Mesendoderm (in vitro differentiated cells): Measurements from ENCODE around the gene PHF20.
A peak's percentile ranks its signal among the peaks of the same experiment; 100 is the strongest.
"Not testable (repeated sequence)": the region's sequence is repeated elsewhere in the genome, so short reads cannot be mapped to it uniquely, and the experiment has no call there.

Source experiments
- DNase-seq: peaks from one replicate; pipeline ENCODE4 v3.0.0; 2013
- H2AK5ac ChIP-seq: 2 replicates; pipeline ENCODE4 v1.6.1; 2013; ENCODE audit warnings: low read length, inconsistent platforms
- H2BK120ac ChIP-seq: 2 replicates; pipeline ENCODE4 v1.6.1; 2013; ENCODE audit warnings: low read depth, mild to moderate bottlenecking, low read length, moderate library complexity, mixed read lengths
- H2BK15ac ChIP-seq: replicated peaks from 2 replicates; pipeline ENCODE4 v1.6.1; 2013; ENCODE audit warnings: low read depth, mild to moderate bottlenecking, moderate library complexity
- H2BK5ac ChIP-seq: 2 replicates; pipeline ENCODE4 v1.6.1; 2013; ENCODE audit warnings: low read length, inconsistent platforms
- H3K18ac ChIP-seq: 2 replicates; pipeline ENCODE4 v1.6.1; 2013; ENCODE audit warnings: mild to moderate bottlenecking, low read length, mixed read lengths
- H3K23ac ChIP-seq: one replicate; pipeline ENCODE4 v1.6.1; 2013; ENCODE audit warnings: low read length
- H3K27ac ChIP-seq: 2 replicates; pipeline ENCODE4 v1.5.1; 2013; ENCODE audit warnings: low read depth, mild to moderate bottlenecking, inconsistent platforms, low read length, moderate library complexity
- H3K27me3 ChIP-seq: 2 replicates; pipeline ENCODE4 v1.6.1; 2013; ENCODE audit warnings: low read length, control low read depth, mild to moderate bottlenecking, inconsistent platforms; ENCODE audit not compliant: insufficient read depth, poor library complexity
- H3K36me3 ChIP-seq: 2 replicates; pipeline ENCODE4 v1.6.1; 2013; ENCODE audit warnings: low read length, inconsistent platforms; ENCODE audit not compliant: control insufficient read depth, insufficient read depth
- H3K4ac ChIP-seq: one replicate; pipeline ENCODE4 v1.6.1; 2013; ENCODE audit warnings: low read depth, mild to moderate bottlenecking, low read length, moderate library complexity
- H3K4me1 ChIP-seq: 2 replicates; pipeline ENCODE4 v1.6.1; 2013; ENCODE audit warnings: low read depth, low read length, inconsistent platforms; ENCODE audit not compliant: control insufficient read depth
- H3K4me2 ChIP-seq: 2 replicates; pipeline ENCODE4 v1.6.1; 2013; ENCODE audit warnings: low read length
- H3K4me3 ChIP-seq: 2 replicates; pipeline ENCODE4 v1.5.1; 2013; ENCODE audit warnings: mild to moderate bottlenecking, low read length
- H3K56ac ChIP-seq: one replicate; pipeline ENCODE4 v1.6.1; 2013; ENCODE audit warnings: low read length
- H3K79me1 ChIP-seq: 2 replicates; pipeline ENCODE4 v1.6.1; 2013; ENCODE audit warnings: low read length, inconsistent platforms
- H3K79me2 ChIP-seq: 2 replicates; pipeline ENCODE4 v1.6.1; 2013; ENCODE audit warnings: mild to moderate bottlenecking, low read length; ENCODE audit not compliant: control insufficient read depth, insufficient read depth
- H3K9ac ChIP-seq: 2 replicates; pipeline ENCODE4 v1.6.1; 2013; ENCODE audit warnings: low read length, inconsistent platforms
- H4K5ac ChIP-seq: one replicate; pipeline ENCODE4 v1.6.1; 2013; ENCODE audit warnings: low read length
- H4K8ac ChIP-seq: one replicate; pipeline ENCODE4 v1.6.1; 2013; ENCODE audit warnings: low read depth, mild to moderate bottlenecking, control low read depth, low read length, moderate library complexity
- WGBS: extraction: QIAGEN DNeasy Blood & Tissue Kit; methylation state at CpG from one replicate; pipeline ENCODE4 v1.1.7; 2013; ENCODE audit warnings: low lambda C conversion rate, missing lambda C conversion rate; ENCODE audit not compliant: insufficient coverage; ENCODE audit errors: extremely low coverage; 5-methylcytosine and 5-hydroxymethylcytosine counted together

Gene PHF20

DNA sequence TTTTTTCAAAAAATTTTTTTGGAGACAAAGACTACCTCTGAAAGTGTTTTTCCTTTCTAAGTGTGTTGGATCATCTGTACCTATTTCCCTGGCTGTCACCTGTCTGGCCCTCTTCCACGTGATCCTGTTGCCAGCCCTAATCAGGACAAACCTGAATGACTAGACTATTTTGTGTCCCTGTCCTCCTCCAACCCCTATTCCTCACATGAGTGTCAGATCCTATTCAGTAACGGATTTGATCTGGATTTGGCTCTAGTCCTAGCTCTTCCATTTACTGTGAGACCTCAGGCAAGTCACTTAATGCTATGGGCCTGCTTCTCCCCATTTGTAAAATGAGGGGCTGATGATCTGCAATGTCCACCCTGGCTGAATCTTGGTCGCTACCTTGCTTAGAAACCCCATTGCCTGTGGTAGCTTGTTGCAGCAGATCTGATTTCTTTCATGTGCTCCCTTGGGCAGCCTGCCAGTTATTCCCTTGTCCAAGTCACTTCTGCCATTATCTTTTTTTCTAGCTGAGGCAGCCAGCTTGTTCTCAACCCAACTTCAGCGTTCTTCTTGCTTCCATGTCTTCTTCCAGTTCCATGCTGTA lies 4.8 kb downstream of the PHF20 start:
- Histone ChIP-seq H3K4me2 (no peak overlapping the region), H3K79me1 (peaks cover 17% of the 10 kb centered on the region), H3K56ac (no peak overlapping the region), H3K27me3 (no peaks in the 10 kb centered on the region), H3K9ac (no peak overlapping the region), H2AK5ac (no peak overlapping the region), H4K8ac (no peak overlapping the region), H3K4me3 (no peak overlapping the region), H3K79me2 (peaks cover 48% of the 10 kb centered on the region), H3K23ac (peak overlapping the region; percentile 61), H2BK120ac (no peak overlapping the region), H3K27ac (peak overlapping the region; percentile 11), H3K4ac (no peak overlapping the region), H3K18ac (no peak overlapping the region), H4K5ac (no peak overlapping the region), H2BK15ac (no peak overlapping the region), H2BK5ac (no peak overlapping the region), H3K36me3 (no peaks in the 10 kb centered on the region), H3K4me1 (peaks cover 3% of the 10 kb centered on the region)
- DNase-seq: no peak
- no CpG with 5 or more reads among the region's 4 CpGs for WGBS

DNA sequence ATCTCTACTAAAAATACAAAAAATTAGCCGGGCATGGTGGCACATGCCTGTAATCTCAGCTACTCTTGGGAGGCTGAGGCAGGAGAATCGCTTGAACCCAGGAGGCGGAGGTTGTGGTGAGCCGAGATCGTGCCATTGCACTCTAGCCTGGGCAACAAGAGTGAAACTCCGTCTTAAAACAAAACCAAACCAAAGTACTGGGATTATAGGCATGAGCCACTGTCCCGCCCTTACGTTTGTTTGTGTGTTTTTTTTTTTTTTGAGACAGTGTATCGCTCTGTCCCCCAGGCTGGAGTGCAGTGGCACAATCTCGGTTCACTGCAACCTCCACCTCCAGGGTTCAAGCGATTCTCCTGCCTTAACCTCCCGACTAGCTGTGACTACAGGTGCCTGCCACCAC lies 12.0 kb downstream of the PHF20 start:
- H3K4ac ChIP-seq, H3K79me2 ChIP-seq, H3K27ac ChIP-seq, H2BK120ac ChIP-seq, H3K79me1 ChIP-seq, DNase-seq, H3K36me3 ChIP-seq, H4K5ac ChIP-seq, H3K56ac ChIP-seq, H2AK5ac ChIP-seq, H2BK15ac ChIP-seq, H3K18ac ChIP-seq, H2BK5ac ChIP-seq, H3K23ac ChIP-seq, H3K4me1 ChIP-seq, H3K4me2 ChIP-seq, H3K27me3 ChIP-seq, H4K8ac ChIP-seq, H3K9ac ChIP-seq, H3K4me3 ChIP-seq: not testable (repeated sequence)
- WGBS: no CpG with 5 or more reads among the region's 12 CpGs

DNA sequence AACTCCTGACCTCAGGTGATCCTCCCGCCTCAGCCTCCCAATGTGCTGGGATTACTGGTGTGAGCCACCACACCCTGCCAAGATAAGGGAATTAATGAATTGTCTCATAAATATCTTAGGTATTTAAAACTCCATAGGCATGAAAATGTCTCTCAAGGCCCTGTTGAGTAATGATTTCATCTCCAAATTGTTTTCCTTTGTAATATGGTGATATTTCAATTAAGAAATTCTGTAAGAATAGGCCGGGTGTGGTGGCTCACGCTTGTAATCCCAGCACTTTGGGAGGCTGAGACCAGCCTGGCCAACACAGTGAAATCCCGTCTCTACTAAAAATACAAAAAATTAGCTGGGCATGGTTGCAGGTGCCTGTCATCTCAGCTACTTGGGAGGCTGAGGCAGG lies 13.7 kb downstream of the PHF20 start:
- H2AK5ac ChIP-seq, H3K79me1 ChIP-seq: not testable (repeated sequence)

DNA sequence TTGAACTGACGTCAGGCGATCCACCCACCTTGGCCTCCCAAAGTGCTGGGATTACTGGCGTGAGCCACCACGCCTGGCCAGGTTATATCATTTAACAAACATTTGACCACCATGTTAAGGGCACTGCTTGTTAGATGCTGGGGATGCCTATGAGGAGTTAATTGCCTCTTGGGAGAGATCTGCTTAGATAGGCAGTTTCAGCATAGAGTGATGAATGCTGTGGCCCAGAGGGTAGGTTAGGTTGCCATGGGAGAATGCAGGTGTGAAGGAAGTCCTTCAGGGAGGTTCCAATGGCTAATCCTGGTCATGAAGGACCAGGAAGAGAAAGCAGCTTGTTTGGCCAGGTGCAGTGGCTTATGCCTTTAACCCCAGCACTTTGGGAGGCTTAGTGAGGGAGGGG lies 17.0 kb downstream of the PHF20 start:
- Histone ChIP-seq H2AK5ac (no peak overlapping the region), H3K4me2 (no peak overlapping the region), H3K36me3 (no peaks in the 10 kb centered on the region), H3K79me1 (peaks cover 13% of the 10 kb centered on the region), H2BK5ac (no peak overlapping the region), H3K4me3 (no peak overlapping the region), H3K27me3 (no peaks in the 10 kb centered on the region), H3K79me2 (peaks cover 4% of the 10 kb centered on the region), H3K18ac (no peak overlapping the region), H2BK120ac (no peak overlapping the region), H4K5ac (no peak overlapping the region), H3K4ac (no peak overlapping the region), H4K8ac (no peak overlapping the region), H3K4me1 (peaks cover 2% of the 10 kb centered on the region), H3K27ac (no peak overlapping the region), H3K23ac (no peak overlapping the region), H3K56ac (no peak overlapping the region), H3K9ac (no peak overlapping the region), H2BK15ac (no peak overlapping the region)
- no CpG with 5 or more reads among the region's 4 CpGs for WGBS
- DNase-seq: peak; percentile 63

More for the DNA sequence above, 13.7 kb downstream of the PHF20 start:
- H3K79me2 ChIP-seq, DNase-seq, H3K4me3 ChIP-seq, H2BK5ac ChIP-seq, H3K4me2 ChIP-seq, H4K8ac ChIP-seq, H3K18ac ChIP-seq, H2BK15ac ChIP-seq, H3K36me3 ChIP-seq, H2BK120ac ChIP-seq, H3K4me1 ChIP-seq, H3K27ac ChIP-seq, H3K9ac ChIP-seq, H3K27me3 ChIP-seq, H4K5ac ChIP-seq, H3K4ac ChIP-seq, H3K56ac ChIP-seq, H3K23ac ChIP-seq: not testable (repeated sequence)
- no CpG with 5 or more reads among the region's 4 CpGs for WGBS

DNA sequence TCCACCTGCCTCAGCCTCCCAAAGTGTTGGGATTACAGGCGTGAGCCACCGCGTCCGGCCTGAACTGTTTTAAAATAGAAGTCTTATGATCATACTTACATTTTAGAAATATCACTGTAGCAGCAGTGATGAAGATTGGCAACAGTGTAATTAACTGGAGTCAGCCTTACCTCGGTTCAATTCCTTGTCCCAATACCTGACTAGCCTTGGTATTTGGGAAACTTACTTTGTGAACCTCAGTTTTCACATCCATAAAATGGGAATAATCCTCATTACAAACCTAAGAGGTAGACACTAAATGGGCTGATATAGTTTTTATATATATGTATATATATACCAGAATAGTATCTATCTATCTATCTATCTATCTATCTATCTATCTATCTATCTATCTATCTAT lies 19.3 kb downstream of the PHF20 start:
- no peak overlapping the region for H3K56ac ChIP-seq

DNA sequence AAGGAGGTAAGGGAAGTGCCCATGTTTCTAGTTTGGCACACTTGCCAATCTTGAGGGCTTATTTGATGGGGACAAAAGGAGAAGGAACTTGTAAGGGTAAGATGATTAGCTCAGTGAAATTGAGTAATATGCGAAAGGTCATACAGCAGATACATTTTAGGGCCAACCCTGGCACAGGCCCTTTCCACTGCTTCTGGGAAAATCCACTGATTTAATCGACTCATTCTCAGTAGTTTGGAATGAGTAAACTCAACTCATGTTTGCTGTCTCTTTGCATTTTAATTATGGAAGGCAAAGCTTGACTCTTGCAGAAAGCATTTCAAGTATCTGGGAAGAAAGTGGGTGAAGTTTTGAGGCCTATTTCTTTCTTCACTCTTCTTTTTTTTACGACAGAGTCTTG lies 20.0 kb downstream of the PHF20 start:
- peak; percentile 50 for DNase-seq
- H2BK120ac ChIP-seq: no peak overlapping the region
- H2BK15ac ChIP-seq: no peak overlapping the region
- H3K4me2 ChIP-seq: no peak overlapping the region
- H4K8ac ChIP-seq: no peak overlapping the region
- no peak overlapping the region for H2AK5ac ChIP-seq
- no peak overlapping the region for H3K4me3 ChIP-seq
- no peak overlapping the region for H3K56ac ChIP-seq
- H3K27ac ChIP-seq: no peak overlapping the region
- peaks cover 6% of the 10 kb centered on the region for H3K79me2 ChIP-seq
- WGBS: no CpG with 5 or more reads among the region's 3 CpGs
- no peak overlapping the region for H3K18ac ChIP-seq
- H2BK5ac ChIP-seq: no peak overlapping the region
- peaks cover 15% of the 10 kb centered on the region for H3K79me1 ChIP-seq
- H3K27me3 ChIP-seq: no peaks in the 10 kb centered on the region
- peaks cover 2% of the 10 kb centered on the region for H3K4me1 ChIP-seq
- H3K4ac ChIP-seq: no peak overlapping the region
- H3K9ac ChIP-seq: no peak overlapping the region
- H4K5ac ChIP-seq: no peak overlapping the region
- peak overlapping the region; percentile 66 for H3K23ac ChIP-seq
- no peaks in the 10 kb centered on the region for H3K36me3 ChIP-seq

More for the DNA sequence above, 19.3 kb downstream of the PHF20 start:
- Histone ChIP-seq H3K23ac (no peak overlapping the region), H2AK5ac (no peak overlapping the region), H3K79me2 (peaks cover 6% of the 10 kb centered on the region), H4K5ac (no peak overlapping the region), H3K36me3 (no peaks in the 10 kb centered on the region), H3K9ac (no peak overlapping the region), H3K79me1 (peaks cover 15% of the 10 kb centered on the region), H3K18ac (no peak overlapping the region), H2BK5ac (no peak overlapping the region), H2BK15ac (no peak overlapping the region), H4K8ac (no peak overlapping the region), H3K27me3 (no peaks in the 10 kb centered on the region), H2BK120ac (no peak overlapping the region), H3K4me3 (no peak overlapping the region), H3K4me2 (no peak overlapping the region), H3K4ac (no peak overlapping the region), H3K4me1 (peaks cover 2% of the 10 kb centered on the region), H3K27ac (no peak overlapping the region)
- DNase-seq: no peak
- no CpG with 5 or more reads among the region's 5 CpGs for WGBS
